Ovary (tissue), 3 donors: ENCODE results near the gene EPHA5.

Source experiments
- EP300 ChIP-seq: sonication (generic); formaldehyde crosslinking; IDR thresholded peaks from one replicate; pipeline ENCODE4 v1.6.1; 2017; ENCODE audit warnings: antibody characterized with exemption
- TF ChIP-seq, protein P1 (sequence below), 3 donors: fragments of 450-650 bp in 2 of 3; fragments of 200-600 bp in 1 of 3; IDR thresholded peaks; one replicate each; pipeline versions ENCODE4 v1.5.1 to v1.8.0; 2016 to 2022; ENCODE audit warnings: antibody characterized with exemption in 3 of 3, mild to moderate bottlenecking in 1 of 3
- donor health status: DM: no; HTN: no; CAD: no.

DNA sequence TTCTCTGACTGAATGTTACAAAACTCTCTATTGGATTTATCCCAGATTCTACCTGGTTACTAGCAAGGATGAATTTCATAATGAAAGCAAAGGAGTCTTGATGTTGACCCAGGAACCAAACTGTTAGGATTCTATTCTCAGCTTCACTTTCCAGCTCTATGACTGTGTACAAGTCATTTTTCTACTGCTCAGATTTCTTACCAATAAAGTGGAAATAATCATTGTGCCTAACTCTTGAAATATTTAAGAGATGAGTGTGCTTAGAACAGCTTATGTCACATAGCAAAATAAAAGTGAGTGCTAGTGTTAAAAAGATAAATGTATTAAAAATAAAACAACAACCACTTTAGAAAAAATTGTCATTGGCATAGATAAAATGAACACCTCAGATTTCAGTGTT lies 45.6 kb downstream of the EPHA5 start:
- TF ChIP-seq EP300, result no peak
- TF ChIP-seq, protein P1, sequence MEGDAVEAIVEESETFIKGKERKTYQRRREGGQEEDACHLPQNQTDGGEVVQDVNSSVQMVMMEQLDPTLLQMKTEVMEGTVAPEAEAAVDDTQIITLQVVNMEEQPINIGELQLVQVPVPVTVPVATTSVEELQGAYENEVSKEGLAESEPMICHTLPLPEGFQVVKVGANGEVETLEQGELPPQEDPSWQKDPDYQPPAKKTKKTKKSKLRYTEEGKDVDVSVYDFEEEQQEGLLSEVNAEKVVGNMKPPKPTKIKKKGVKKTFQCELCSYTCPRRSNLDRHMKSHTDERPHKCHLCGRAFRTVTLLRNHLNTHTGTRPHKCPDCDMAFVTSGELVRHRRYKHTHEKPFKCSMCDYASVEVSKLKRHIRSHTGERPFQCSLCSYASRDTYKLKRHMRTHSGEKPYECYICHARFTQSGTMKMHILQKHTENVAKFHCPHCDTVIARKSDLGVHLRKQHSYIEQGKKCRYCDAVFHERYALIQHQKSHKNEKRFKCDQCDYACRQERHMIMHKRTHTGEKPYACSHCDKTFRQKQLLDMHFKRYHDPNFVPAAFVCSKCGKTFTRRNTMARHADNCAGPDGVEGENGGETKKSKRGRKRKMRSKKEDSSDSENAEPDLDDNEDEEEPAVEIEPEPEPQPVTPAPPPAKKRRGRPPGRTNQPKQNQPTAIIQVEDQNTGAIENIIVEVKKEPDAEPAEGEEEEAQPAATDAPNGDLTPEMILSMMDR (IDR thresholded peaks at IDR 0.05), result no peak
